Progenitor cell of endocrine pancreas (in vitro differentiated cells): ENCODE results near the gene SMIM35. TPM values are rescaled to one million over a fixed set of nuclear protein-coding genes. Genes with fewer than 3 reads are reported as not detected.

Experiments
- DNase-seq: peaks from one replicate; pipeline ENCODE4 v3.0.0; 2021; ENCODE audit warnings: low spot score; ENCODE audit not compliant: unreplicated experiment
- H3K27ac Mint-ChIP-seq: 2 replicates; pipeline ENCODE4 v1.8.0; 2021; ENCODE audit warnings: mild to moderate bottlenecking, moderate library complexity, mixed read lengths
- H3K27me3 Mint-ChIP-seq: 2 replicates; pipeline ENCODE4 v1.8.0; 2021; ENCODE audit warnings: mixed read lengths
- H3K36me3 Mint-ChIP-seq: 2 replicates; pipeline ENCODE4 v1.8.0; 2022; ENCODE audit warnings: mixed read lengths; ENCODE audit not compliant: insufficient read depth
- H3K4me1 Mint-ChIP-seq: 2 replicates; pipeline ENCODE4 v1.8.0; 2021; ENCODE audit warnings: low read depth, mixed read lengths
- H3K4me3 Mint-ChIP-seq: 2 replicates; pipeline ENCODE4 v1.8.0; 2021; ENCODE audit warnings: low read depth, mild to moderate bottlenecking, moderate library complexity, mixed read lengths
- H3K9me3 Mint-ChIP-seq: 2 replicates; pipeline ENCODE4 v1.8.0; 2021; ENCODE audit warnings: low read depth, mixed read lengths
- CTCF ChIP-seq: fragments of 200-600 bp; sonication (generic); IDR thresholded peaks from one replicate; pipeline ENCODE4 v1.5.0; 2021; ENCODE audit warnings: antibody characterized with exemption, mild to moderate bottlenecking; ENCODE audit not compliant: unreplicated experiment
- total RNA-seq: library from RNA; stranded (reverse); gene quantifications from 2 replicates; pipeline ENCODE4 v1.2.1, GENCODE V29; 2021

The SMIM35 gene
- total RNA-seq, 1 donor from 2014 or later: not detected

DNA sequence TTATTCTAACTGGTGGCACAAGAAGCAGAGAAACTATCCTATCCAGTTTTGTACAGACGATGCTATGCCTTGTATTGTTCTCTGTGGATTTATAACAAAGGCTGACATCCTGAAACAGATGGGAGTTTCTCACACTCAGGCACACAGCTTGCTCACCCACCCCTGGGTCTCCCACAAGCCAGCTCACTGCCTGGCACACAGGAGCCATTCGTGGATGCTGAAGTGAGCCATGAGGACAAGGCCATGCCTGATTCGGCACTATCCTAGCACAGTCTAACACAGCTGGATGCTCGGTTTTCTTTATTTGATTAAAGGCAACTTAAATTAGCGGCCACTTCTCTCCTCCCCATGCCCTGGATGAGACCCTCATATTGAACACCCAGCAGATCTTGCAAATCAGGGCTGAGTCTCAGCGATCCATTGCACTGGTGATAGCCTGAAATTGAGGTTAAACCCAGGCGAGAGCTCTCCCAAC, 35.6 kb downstream of the SMIM35 start:
- Mint-ChIP-seq H3K4me3 (no peak overlapping the region), H3K9me3 (no peaks in the 10 kb centered on the region), H3K27ac (no peak overlapping the region), H3K4me1 (peaks cover 2% of the 10 kb centered on the region), H3K36me3 (no peaks in the 10 kb centered on the region), H3K27me3 (peaks cover 14% of the 10 kb centered on the region)
- no peak for DNase-seq
- no peak for TF ChIP-seq CTCF

DNA sequence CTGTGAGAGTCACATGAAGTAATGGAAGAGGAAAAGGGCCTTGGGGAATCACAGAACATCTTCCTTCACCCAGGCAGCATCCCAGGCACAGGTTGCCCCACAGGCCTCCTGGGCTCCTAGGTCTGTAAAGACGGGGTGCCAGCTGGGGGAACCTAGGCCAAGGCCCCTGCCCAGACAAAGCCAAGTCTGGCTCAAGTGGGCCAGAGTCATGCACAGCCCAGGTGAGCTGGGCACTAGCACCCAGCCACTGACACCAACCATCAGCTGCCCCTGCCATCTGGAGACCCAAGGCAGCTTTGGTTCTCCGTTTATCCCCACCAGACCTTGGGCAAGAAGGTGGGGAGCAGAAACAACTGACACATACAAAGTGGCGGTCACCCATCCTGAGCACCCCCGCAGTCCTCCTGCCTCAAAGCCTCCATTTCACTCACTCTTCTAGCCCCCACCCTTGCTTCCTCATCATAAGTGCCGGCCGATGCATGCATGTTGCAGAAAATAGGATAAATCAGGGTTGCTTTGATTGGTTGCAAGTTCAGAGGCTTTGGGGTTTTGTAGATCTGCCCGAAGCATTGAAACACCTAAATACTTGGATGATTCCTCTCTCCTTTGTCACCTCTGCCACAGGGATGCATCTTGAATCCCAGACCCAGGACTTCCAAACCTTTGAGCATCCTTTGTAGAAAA, 36.4 kb downstream of the SMIM35 start:
- Mint-ChIP-seq H3K27ac (no peak overlapping the region), H3K27me3 (peaks cover 9% of the 10 kb centered on the region), H3K4me3 (no peak overlapping the region), H3K36me3 (no peaks in the 10 kb centered on the region), H3K4me1 (peaks cover 3% of the 10 kb centered on the region), H3K9me3 (no peaks in the 10 kb centered on the region)
- no peak for TF ChIP-seq CTCF
- no peak for DNase-seq

DNA sequence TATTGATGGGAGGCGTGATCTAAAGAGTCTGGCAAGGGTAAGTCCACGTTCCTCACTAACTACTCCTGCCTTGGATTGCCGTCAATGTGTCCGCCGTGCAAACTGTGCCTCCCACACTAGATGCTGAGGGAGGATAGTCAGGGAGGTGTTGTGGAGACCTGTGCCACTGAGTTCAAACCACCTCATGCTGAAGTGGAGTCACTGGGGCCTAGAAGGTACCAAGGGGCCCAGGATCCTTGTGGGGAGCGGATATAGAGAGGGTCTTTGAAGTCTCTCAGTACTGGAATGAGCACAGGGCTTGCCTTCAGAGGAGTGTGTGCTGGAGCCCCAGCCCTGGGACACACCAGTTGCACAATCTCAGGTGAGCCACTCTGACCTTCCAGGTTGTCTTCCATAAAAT, 37.0 kb downstream of the SMIM35 start:
- DNase-seq: no peak
- H3K27me3 Mint-ChIP-seq: peaks cover 9% of the 10 kb centered on the region
- no peaks in the 10 kb centered on the region for H3K9me3 Mint-ChIP-seq
- H3K4me1 Mint-ChIP-seq: peaks cover 3% of the 10 kb centered on the region
- no peak overlapping the region for H3K4me3 Mint-ChIP-seq
- H3K36me3 Mint-ChIP-seq: no peaks in the 10 kb centered on the region
- H3K27ac Mint-ChIP-seq: no peak overlapping the region
- TF ChIP-seq CTCF: no peak

DNA sequence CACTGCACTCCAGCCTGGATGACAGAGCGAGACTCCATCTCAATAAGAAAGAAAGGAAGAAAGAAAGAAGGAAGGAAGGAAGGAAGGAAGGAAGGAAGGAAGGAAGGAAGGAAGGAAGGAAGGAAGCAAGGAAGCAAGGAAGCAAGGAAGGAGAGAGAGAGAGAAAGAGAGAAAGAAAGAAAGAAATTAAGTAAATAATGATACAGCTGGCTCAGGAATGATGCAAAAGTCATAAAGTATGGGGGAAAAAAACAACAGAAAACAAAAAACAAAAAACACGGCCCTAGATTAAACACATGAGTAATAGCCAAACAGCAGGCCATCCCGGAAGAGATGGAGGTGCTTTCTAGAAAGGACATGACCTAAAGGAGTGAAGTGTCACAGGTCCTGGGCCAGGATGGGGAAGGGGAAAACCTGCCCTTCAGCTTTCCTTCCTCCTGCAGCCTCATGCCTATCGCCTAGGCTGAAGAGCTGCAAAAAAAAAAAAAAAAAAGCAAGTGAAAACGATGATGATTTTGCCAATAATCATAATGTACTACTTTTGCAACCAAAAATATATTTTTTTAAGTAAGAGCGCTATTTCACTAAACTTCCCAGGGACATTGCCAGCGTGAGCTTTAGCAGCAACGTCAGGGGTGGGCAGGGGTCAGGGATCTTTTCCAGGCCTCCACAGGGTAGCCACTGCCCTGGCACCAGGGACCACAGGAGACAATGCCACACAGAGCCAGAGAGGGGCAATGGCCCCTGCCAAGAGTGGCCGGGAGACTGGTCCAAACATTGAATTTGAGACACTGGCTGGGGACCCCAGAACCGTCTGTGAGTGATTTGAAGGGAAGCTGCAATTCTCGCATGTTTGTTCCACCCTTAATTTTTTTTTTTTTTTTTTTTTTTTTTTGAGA, 38.0 kb downstream of the SMIM35 start:
- no peak overlapping the region for H3K27ac Mint-ChIP-seq
- no peak overlapping the region for H3K4me3 Mint-ChIP-seq

More for the DNA sequence above, 38.0 kb downstream of the SMIM35 start:
- TF ChIP-seq CTCF: no peak
- Mint-ChIP-seq H3K4me1 (peaks cover 3% of the 10 kb centered on the region), H3K36me3 (no peaks in the 10 kb centered on the region), H3K27me3 (peaks cover 9% of the 10 kb centered on the region), H3K9me3 (no peaks in the 10 kb centered on the region)
- no peak for DNase-seq
